Ecto neural progenitor cell (in vitro differentiated cells): Measurements from ENCODE around the gene SLC26A3.
"Not testable (repeated sequence)": the region's sequence is repeated elsewhere in the genome, so short reads cannot be mapped to it uniquely, and the experiment has no call there.

ENCODE experiments used
- DNase-seq: peaks from one replicate; pipeline ENCODE4 v3.0.0-alpha.2; 2018; ENCODE audit warnings: low spot score

SLC26A3 gene

GRCh38 chr7:107803009-107803610 lies at the start of gene SLC26A3:
Gene SLC26A3, minus strand, starts transcription at chr7:107803223. Its CDS starts 8,714 bp downstream, at chr7:107794509.
- DNase-seq, result no peak

- no peak for DNase-seq
Measured at GRCh38 chr7:107850643-107851042, 47.6 kb upstream of the SLC26A3 start.

GRCh38 chr7:107850216-107850615 lies 47.2 kb upstream of the SLC26A3 start:
- no peak for DNase-seq

GRCh38 chr7:107848211-107848610 lies 45.2 kb upstream of the SLC26A3 start:
- not testable (repeated sequence) for DNase-seq

GRCh38 chr7:107847836-107848175 lies 44.8 kb upstream of the SLC26A3 start:
- not testable (repeated sequence) for DNase-seq

- no peak for DNase-seq
Measured at GRCh38 chr7:107847168-107847835, 44.3 kb upstream of the SLC26A3 start.

- no peak for DNase-seq
Measured at GRCh38 chr7:107846324-107846723, 43.3 kb upstream of the SLC26A3 start.

GRCh38 chr7:107843184-107843583 lies 40.2 kb upstream of the SLC26A3 start:
- no peak for DNase-seq

GRCh38 chr7:107842213-107842612 lies 39.2 kb upstream of the SLC26A3 start:
- DNase-seq, result no peak

GRCh38 chr7:107838816-107839565 lies 36.0 kb upstream of the SLC26A3 start:
- DNase-seq, result no peak

GRCh38 chr7:107838024-107838601 lies 35.1 kb upstream of the SLC26A3 start:
- no peak for DNase-seq

- no peak for DNase-seq
Measured at GRCh38 chr7:107837145-107837512, 34.1 kb upstream of the SLC26A3 start.

GRCh38 chr7:107836237-107837144 lies 33.5 kb upstream of the SLC26A3 start:
- no peak for DNase-seq

- no peak for DNase-seq
Measured at GRCh38 chr7:107834401-107834800, 31.4 kb upstream of the SLC26A3 start.

- no peak for DNase-seq
Measured at GRCh38 chr7:107833684-107834106, 30.7 kb upstream of the SLC26A3 start.

GRCh38 chr7:107830420-107830819 lies 27.4 kb upstream of the SLC26A3 start:
- no peak for DNase-seq

- DNase-seq, result no peak
Measured at GRCh38 chr7:107828540-107828939, 25.5 kb upstream of the SLC26A3 start.

- no peak for DNase-seq
Measured at GRCh38 chr7:107827501-107827900, 24.5 kb upstream of the SLC26A3 start.

GRCh38 chr7:107826451-107826850 lies 23.4 kb upstream of the SLC26A3 start:
- DNase-seq, result no peak

GRCh38 chr7:107824858-107825257 lies 21.8 kb upstream of the SLC26A3 start:
- DNase-seq, result no peak

- DNase-seq, result no peak
Measured at GRCh38 chr7:107818622-107819021, 15.6 kb upstream of the SLC26A3 start.

- DNase-seq, result no peak
Measured at GRCh38 chr7:107816011-107816566, 13.1 kb upstream of the SLC26A3 start.
